B cell (primary cell): Measurements from ENCODE around the gene L2HGDH.

Source experiments
- CTCF ChIP-seq: fragments of 200-600 bp; IDR thresholded peaks from one replicate; pipeline ENCODE4 v1.8.0; 2022; ENCODE audit warnings: antibody characterized with exemption, mild to moderate bottlenecking
- EZH2 ChIP-seq: IDR thresholded peaks from 2 replicates; pipeline ENCODE4 v1.6.1; 2012; ENCODE audit warnings: borderline replicate concordance, low read depth, mild to moderate bottlenecking, moderate library complexity, low read length; ENCODE audit not compliant: insufficient read depth, poor library complexity, severe bottlenecking

GRCh38 chr14:50354527-50354926 is 42.5 kb upstream of the L2HGDH start:
- TF ChIP-seq CTCF (no peak), EZH2 (no peak)
